ENCODE measurements around the gene RAB32.

Gene RAB32

GRCh38 chr6:146543211-146543939 is at the start of gene RAB32:
TSS of gene RAB32 (plus strand) at chr6:146543833. CDS start at chr6:146543872, 39 bp downstream.
- H3K9ac ChIP-seq (ENCODE audit: low read length) = no peak within 1 kb of the TSS
- H3F3A ChIP-seq (ENCODE audit: insufficient read depth) = no peaks in the 10 kb centered on the region
- H3K27ac ChIP-seq (ENCODE audit: low read depth, low read length) = no peak within 1 kb of the TSS
- H3K36me3 ChIP-seq (ENCODE audit: low read length) = no peaks in the 10 kb centered on the region
- no peak within 1 kb of the TSS for H2AFZ ChIP-seq (ENCODE audit: low read depth, low read length, severe bottlenecking)
- H3K9me3 ChIP-seq (ENCODE audit: insufficient read depth, low read length) = no peaks in the 10 kb centered on the region
- TF ChIP-seq, protein P1, sequence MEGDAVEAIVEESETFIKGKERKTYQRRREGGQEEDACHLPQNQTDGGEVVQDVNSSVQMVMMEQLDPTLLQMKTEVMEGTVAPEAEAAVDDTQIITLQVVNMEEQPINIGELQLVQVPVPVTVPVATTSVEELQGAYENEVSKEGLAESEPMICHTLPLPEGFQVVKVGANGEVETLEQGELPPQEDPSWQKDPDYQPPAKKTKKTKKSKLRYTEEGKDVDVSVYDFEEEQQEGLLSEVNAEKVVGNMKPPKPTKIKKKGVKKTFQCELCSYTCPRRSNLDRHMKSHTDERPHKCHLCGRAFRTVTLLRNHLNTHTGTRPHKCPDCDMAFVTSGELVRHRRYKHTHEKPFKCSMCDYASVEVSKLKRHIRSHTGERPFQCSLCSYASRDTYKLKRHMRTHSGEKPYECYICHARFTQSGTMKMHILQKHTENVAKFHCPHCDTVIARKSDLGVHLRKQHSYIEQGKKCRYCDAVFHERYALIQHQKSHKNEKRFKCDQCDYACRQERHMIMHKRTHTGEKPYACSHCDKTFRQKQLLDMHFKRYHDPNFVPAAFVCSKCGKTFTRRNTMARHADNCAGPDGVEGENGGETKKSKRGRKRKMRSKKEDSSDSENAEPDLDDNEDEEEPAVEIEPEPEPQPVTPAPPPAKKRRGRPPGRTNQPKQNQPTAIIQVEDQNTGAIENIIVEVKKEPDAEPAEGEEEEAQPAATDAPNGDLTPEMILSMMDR (IDR thresholded peaks at IDR 0.05; ENCODE audit: insufficient read depth, low read length, poor library complexity, severe bottlenecking) = no peak
- no peak for TF ChIP-seq EZH2phosphoT487 (conservative IDR thresholded peaks at IDR 0.05; ENCODE audit: low read length)
- no peak within 1 kb of the TSS for H3K4me3 ChIP-seq (ENCODE audit: insufficient read depth, low read length, poor library complexity, severe bottlenecking)
- H3K79me2 ChIP-seq (ENCODE audit: insufficient read depth, low read length) = no peaks in the 10 kb centered on the region
- no peaks in the 10 kb centered on the region for H4K20me1 ChIP-seq (ENCODE audit: low read depth, low read length)
- H3K4me2 ChIP-seq (ENCODE audit: low read depth, low read length, poor library complexity, severe bottlenecking) = no peak within 1 kb of the TSS
- no peaks in the 10 kb centered on the region for H3K27me3 ChIP-seq (ENCODE audit: low read length)
- no peaks in the 10 kb centered on the region for H3K9me2 ChIP-seq (replicated peaks; ENCODE audit: insufficient read depth, low read length)

DNA sequence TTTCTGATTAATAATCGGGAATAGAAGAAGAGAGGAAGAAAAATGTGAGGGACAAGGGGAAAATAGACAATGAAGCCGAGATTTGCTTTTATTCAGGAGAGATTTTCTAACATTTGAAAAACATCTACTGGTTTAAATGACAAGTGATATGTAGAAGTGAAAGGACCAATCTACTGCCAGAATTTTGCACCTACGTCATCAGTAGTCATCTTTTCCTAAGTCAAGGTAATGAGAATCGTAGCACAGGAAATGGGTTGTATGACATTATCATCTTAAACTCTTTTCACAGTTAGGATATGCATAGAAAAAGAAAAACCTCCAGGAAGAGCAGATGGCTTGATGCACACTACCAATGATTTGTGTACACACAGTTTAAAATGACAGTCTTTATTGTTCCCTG is 45.3 kb upstream of the RAB32 start:
- Histone ChIP-seq H3K36me3 (ENCODE audit: low read length) (no peaks in the 10 kb centered on the region), H3K9me2 (replicated peaks; ENCODE audit: insufficient read depth, low read length) (no peaks in the 10 kb centered on the region), H3K79me2 (ENCODE audit: insufficient read depth, low read length) (no peaks in the 10 kb centered on the region), H2AFZ (ENCODE audit: low read depth, low read length, severe bottlenecking) (no peak overlapping the region), H3K4me3 (ENCODE audit: insufficient read depth, low read length, poor library complexity, severe bottlenecking) (no peak overlapping the region), H3K9me3 (ENCODE audit: insufficient read depth, low read length) (no peaks in the 10 kb centered on the region), H3F3A (ENCODE audit: insufficient read depth) (no peaks in the 10 kb centered on the region), H3K27ac (ENCODE audit: low read depth, low read length) (no peak overlapping the region), H3K4me2 (ENCODE audit: low read depth, low read length, poor library complexity, severe bottlenecking) (no peak overlapping the region), H3K9ac (ENCODE audit: low read length) (no peak overlapping the region), H4K20me1 (ENCODE audit: low read depth, low read length) (no peaks in the 10 kb centered on the region), H3K27me3 (ENCODE audit: low read length) (no peaks in the 10 kb centered on the region)
- TF ChIP-seq, protein P1 (IDR thresholded peaks at IDR 0.05; ENCODE audit: insufficient read depth, low read length, poor library complexity, severe bottlenecking) = no peak
- TF ChIP-seq EZH2phosphoT487 (conservative IDR thresholded peaks at IDR 0.05; ENCODE audit: low read length) = no peak

DNA sequence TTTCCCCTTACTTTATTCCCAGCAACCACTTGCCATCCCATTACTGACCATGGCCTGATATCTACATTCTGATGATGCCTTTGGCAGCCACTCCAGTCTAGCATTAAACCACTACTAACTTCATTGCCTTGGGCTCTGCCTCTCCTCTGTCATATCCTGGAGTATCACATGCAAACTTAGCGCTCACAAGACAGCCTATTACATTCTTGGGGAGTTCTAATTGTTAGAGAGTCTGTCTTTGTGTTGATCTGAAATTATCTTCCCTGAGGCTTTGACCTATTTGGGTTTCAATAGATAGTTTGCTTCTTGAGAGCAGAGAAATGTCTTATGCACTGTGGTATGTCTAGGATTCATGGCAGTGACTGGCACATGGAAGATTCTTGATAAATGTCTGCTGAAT is 40.5 kb upstream of the RAB32 start:
- TF ChIP-seq EZH2phosphoT487 (conservative IDR thresholded peaks at IDR 0.05; ENCODE audit: low read length) = no peak
- TF ChIP-seq, protein P1 (IDR thresholded peaks at IDR 0.05; ENCODE audit: insufficient read depth, low read length, poor library complexity, severe bottlenecking) = no peak
- no peaks in the 10 kb centered on the region for H3K9me3 ChIP-seq (ENCODE audit: insufficient read depth, low read length)
- no peaks in the 10 kb centered on the region for H4K20me1 ChIP-seq (ENCODE audit: low read depth, low read length)
- H3K4me2 ChIP-seq (ENCODE audit: low read depth, low read length, poor library complexity, severe bottlenecking) = no peak overlapping the region
- H3F3A ChIP-seq (ENCODE audit: insufficient read depth) = no peaks in the 10 kb centered on the region
- no peaks in the 10 kb centered on the region for H3K27me3 ChIP-seq (ENCODE audit: low read length)
- no peak overlapping the region for H3K27ac ChIP-seq (ENCODE audit: low read depth, low read length)
- no peaks in the 10 kb centered on the region for H3K9me2 ChIP-seq (replicated peaks; ENCODE audit: insufficient read depth, low read length)
- H3K36me3 ChIP-seq (ENCODE audit: low read length) = no peaks in the 10 kb centered on the region
- H3K4me3 ChIP-seq (ENCODE audit: insufficient read depth, low read length, poor library complexity, severe bottlenecking) = no peak overlapping the region
- H3K9ac ChIP-seq (ENCODE audit: low read length) = no peak overlapping the region
- no peaks in the 10 kb centered on the region for H3K79me2 ChIP-seq (ENCODE audit: insufficient read depth, low read length)
- no peak overlapping the region for H2AFZ ChIP-seq (ENCODE audit: low read depth, low read length, severe bottlenecking)

All from SU-DHL-6 (cell line).